Stimulated activated CD8-positive, alpha-beta memory T cell treated with anti-CD3 and anti-CD28 coated beads, Interleukin-12 subunit alpha, Interleukin-12 subunit beta, amount 100 ng/mL, for 4 hours (primary cell): ENCODE data around the gene FNDC3A.

Experiments used
- DNase-seq: peaks from one replicate; pipeline ENCODE4 v3.0.0-alpha.2; 2020; ENCODE audit warnings: low read depth

FNDC3A gene, protein sequence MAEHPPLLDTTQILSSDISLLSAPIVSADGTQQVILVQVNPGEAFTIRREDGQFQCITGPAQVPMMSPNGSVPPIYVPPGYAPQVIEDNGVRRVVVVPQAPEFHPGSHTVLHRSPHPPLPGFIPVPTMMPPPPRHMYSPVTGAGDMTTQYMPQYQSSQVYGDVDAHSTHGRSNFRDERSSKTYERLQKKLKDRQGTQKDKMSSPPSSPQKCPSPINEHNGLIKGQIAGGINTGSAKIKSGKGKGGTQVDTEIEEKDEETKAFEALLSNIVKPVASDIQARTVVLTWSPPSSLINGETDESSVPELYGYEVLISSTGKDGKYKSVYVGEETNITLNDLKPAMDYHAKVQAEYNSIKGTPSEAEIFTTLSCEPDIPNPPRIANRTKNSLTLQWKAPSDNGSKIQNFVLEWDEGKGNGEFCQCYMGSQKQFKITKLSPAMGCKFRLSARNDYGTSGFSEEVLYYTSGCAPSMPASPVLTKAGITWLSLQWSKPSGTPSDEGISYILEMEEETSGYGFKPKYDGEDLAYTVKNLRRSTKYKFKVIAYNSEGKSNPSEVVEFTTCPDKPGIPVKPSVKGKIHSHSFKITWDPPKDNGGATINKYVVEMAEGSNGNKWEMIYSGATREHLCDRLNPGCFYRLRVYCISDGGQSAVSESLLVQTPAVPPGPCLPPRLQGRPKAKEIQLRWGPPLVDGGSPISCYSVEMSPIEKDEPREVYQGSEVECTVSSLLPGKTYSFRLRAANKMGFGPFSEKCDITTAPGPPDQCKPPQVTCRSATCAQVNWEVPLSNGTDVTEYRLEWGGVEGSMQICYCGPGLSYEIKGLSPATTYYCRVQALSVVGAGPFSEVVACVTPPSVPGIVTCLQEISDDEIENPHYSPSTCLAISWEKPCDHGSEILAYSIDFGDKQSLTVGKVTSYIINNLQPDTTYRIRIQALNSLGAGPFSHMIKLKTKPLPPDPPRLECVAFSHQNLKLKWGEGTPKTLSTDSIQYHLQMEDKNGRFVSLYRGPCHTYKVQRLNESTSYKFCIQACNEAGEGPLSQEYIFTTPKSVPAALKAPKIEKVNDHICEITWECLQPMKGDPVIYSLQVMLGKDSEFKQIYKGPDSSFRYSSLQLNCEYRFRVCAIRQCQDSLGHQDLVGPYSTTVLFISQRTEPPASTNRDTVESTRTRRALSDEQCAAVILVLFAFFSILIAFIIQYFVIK

DNA sequence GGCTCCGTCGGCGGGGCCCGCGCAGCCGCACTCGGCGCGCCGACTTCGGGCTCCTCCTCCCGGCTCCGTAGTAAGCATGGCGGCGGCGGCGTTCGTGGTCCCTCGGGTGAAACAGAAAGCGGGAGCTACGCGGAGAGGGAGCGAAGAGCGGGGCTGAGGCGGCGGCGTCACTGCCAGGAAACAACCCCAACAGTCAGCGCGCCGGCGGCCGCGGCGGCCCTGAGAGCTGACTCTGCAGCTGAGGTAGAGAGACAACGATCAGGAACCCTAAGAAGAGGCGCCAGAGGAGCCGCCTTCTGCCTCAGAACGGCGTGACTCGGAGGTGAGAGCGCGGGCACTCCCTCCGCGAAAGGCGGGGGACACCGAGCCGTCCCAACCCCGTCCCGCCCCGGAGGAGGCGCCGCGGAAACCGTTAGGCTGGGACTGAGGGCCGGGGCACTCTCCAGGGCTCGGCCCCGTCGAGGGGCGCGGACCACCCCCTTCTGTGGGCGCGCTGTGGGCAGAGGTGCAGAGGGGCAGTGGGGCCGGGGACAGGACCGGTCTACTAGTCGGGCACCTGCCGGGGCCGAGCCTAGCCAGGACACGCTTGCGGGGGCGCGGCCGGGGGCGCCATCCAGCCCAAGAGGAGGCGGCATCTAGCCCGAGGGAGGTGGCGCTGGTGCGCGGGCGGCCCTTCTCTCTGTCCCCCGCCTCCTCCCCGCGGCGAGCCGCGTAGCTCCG is at the start of gene FNDC3A:
Gene FNDC3A (plus strand): TSS at position 57 of the 720 bp plus-strand sequence. CDS start 30,279 bp downstream, outside the sequence.
- DNase-seq: peak; percentile 76

DNA sequence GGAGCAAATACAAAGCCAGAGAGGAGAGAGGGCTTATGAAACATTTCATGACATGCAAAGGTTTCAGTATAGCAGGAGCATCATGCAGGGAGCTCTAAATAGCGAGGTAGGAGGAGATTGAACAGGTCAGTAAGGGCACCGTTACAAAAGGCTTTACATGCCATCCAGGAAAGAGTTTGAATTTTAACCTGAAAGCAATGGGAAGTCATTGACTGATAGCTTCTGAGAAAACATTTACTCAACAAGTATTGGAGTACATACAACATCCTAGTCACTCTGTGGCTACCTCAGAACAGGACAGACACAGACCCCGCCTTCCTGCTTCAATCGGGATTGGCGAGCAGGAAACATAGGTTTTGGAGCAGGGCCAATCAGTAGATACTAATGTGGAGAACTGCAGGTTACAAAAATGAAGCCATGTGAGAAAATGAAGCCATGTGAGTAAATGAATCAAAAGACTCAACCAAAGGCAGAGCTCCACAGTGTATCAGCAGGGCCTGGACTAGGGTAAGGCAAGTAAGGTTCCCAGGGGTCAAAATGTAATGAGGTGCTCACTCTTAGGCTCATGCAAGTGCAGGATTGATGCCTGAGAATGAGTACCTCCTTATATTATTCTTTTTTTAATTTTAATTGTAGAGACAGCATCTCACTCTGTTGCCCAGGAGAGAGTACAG is 46.8 kb upstream of the FNDC3A start:
- DNase-seq: no peak

DNA sequence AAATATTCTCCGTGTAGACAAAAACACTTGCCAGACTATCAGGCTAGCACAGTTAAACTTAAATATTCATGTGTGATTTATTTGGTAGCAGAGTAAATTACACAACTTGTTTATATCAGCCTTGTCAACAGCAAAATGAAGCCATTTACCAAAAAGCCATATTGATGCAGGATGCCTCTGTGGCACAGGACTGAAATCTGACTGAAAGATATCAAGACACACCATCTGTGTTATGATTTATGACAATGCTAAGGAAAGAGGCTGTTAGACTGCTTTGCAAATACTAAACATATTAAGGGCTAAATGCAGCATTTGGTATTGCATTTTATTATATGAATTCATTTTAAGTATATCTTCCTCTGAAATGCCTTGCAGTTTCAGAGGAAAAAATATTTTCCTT is 44.8 kb upstream of the FNDC3A start:
- DNase-seq: no peak

DNA sequence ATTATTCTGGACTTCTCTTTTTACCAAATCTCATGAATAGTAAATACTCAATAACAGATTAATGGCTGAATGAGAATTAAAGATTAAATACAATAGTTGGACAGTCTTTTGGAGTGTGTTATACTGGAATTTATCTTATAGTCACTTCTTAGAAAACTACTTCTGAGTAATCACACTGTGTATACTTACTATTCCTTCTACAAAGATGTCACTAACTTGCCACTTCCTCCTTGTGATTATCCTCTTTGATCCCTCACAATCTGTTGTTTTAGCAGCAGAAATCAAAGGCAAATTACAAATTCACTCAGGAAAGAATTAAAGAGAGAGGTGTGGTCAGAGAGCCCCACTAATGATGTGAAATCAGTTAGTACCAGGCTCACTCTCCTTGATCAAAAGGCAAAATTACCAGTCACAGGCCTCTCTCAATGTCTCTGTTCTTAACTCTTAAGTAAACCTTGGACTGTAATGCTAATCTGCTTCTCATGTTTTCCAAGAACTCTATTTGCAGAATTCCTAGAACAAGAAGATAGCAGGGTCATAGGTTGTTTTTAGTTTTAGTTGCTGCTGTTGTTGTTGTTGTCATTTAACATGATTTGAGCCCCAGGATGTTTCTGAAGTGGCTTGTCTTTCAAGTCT is 37.3 kb upstream of the FNDC3A start:
- DNase-seq: no peak

- DNase-seq: no peak
Measured at GRCh38 chr13:48939728-48940127, 36.0 kb upstream of the FNDC3A start.

DNA sequence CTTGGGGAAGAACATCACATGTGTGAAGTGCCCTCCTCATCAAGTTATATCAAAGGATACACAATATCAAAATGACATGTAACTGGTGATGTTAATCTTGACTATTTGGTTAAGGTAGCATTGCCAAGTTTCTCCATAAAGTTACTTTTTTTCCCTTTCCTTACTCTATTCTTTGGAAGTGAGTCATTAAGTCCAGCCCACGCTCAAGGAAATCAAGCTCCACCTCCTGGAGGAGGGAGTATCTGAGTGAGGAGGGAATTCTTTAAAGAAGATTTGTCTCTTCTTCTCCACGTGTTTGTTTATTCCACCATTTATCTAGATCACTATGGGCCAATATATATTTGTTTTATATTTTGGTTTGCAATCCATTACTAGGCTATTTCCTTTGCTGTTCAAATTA is 33.6 kb upstream of the FNDC3A start:
- no peak for DNase-seq

GRCh38 chr13:48944221-48944620 is 31.5 kb upstream of the FNDC3A start:
- no peak for DNase-seq

GRCh38 chr13:48945626-48946025 is 30.1 kb upstream of the FNDC3A start:
- no peak for DNase-seq

GRCh38 chr13:48946163-48946562 is 29.5 kb upstream of the FNDC3A start:
- DNase-seq: no peak

GRCh38 chr13:48949566-48950500 is 25.9 kb upstream of the FNDC3A start:
- no peak for DNase-seq

DNA sequence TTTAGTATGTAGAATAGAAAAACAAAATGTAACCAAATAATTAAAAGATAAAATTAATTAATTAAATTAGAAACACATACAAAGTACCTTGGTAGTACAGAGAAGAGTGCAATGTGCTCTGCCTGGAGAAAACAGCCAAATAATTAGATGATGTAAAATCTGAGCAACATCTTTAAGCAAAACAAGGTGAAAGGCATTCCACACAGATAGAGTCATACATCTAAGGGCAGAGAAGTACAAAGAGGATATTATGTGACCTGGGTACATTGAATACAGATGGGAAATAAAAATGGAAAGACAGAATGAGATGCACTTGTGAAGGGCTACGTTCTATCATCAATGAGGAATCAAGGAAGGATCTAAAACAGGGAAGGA is 25.2 kb upstream of the FNDC3A start:
- DNase-seq: no peak

- no peak for DNase-seq
Measured at GRCh38 chr13:48954081-48954480, 21.6 kb upstream of the FNDC3A start.

- DNase-seq: no peak
Measured at GRCh38 chr13:48955536-48955935, 20.2 kb upstream of the FNDC3A start.

DNA sequence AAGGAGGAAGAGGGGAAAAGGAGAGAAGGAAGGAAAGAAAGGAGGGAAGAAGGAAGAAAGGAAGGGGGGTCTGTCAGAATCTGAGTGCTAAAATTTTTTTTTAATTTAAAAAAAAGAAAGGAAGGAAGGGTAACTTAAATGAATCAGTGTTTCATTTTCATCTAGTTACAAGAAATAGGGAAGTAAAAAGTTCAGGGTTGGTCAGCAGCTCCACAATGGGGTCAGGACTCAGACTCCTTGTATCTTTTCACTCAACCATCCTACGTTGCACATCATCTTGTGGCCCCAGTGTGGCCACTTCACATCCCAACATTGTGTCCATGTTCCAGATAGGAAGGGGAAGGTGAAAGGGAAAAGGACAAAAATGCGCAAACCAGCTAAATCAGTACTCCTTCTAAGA is 14.3 kb upstream of the FNDC3A start:
- no peak for DNase-seq

DNA sequence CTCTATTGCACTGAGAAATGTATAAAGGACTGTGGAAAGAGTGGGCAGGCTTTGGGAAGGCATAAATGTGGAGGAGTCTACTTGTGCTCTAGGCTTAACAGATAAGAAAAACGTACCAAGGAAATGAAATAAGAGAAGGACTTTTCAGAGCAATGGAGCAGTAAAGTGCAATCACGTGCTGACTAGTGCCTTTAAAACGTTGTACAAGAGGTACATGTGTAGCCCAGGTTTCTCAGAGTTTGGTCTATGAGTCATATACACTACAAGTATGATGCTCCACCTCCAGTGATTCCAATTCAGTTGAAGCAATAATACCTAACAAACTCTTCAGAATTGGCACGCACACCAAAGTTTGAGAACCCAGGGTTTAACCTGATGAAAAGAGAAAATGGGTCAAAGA is 13.4 kb upstream of the FNDC3A start:
- no peak for DNase-seq

- DNase-seq: no peak
Measured at GRCh38 chr13:48965736-48966135, 10.0 kb upstream of the FNDC3A start.

DNA sequence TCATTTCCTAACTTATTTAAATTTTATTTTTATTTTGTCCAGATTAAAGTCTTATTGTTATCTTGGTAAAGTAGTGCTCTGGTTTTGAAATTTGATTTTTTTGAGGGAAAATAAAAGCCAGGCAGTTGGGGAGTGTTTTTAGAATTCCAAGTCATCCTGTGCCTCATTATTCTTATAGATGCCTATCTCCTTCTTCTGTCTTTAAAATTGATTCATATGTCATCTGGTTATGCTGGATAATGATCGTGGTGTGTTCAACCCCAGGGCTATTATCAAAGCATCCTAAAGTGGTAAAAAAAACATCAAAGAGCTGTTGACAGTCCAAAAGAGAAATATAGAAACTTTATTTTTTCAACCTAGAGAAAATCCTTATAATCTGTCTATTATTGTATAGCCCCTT is 6.0 kb upstream of the FNDC3A start:
- DNase-seq: no peak

DNA sequence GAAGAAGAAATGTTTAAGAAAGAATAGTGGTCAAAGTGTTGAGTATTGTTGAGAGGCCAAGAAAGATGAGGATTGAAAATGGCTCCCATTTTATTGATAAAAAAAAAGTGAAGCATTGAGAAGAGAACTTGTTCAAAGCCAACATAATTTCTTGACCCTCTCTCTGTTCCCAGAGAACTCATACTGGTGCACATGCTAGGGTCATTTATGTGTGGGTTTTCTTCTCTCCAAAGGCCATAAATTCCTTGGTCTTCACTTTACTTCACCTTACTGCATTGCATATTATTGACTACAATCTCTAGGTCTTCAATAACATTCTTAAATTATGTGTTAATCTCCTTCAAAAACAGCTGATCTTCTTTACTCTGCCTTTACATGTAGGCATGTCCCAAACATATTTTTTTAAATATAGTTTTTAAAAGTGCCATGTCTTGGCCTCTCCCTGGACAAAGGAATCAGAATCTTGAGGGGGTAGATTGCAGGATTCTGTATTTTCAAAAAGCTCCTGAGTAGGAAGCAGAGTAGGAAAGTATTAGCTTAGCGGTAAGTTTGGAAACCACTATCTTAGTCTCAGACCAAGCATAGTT is 1.8 kb upstream of the FNDC3A start:
- DNase-seq: no peak
